ENCODE results near the gene CDKAL1. TPM values are rescaled to one million over a fixed set of nuclear protein-coding genes. Genes with fewer than 3 reads are reported as not detected.
"Not testable (repeated sequence)": the region's sequence is repeated elsewhere in the genome, so short reads cannot be mapped to it uniquely, and the experiment has no call there.

CDKAL1 gene
- total RNA-seq, 1 experiment from 2014 or later: 6.5 TPM

GRCh38 chr6:21189759-21190158, 655.5 kb downstream of the CDKAL1 start:
- no peaks in the 10 kb centered on the region for H3K36me3 ChIP-seq
- no peak overlapping the region for H3K4me3 ChIP-seq
- DNase-seq: no peak

GRCh38 chr6:21190701-21191100, 656.4 kb downstream of the CDKAL1 start:
- Histone ChIP-seq H3K36me3 (no peaks in the 10 kb centered on the region), H3K9me3 (no peaks in the 10 kb centered on the region), H3K27me3 (no peaks in the 10 kb centered on the region), H3K4me3 (no peak overlapping the region)
- no peak for DNase-seq

More at GRCh38 chr6:21189759-21190158, 655.5 kb downstream of the CDKAL1 start:
- no peaks in the 10 kb centered on the region for H3K27me3 ChIP-seq
- no peaks in the 10 kb centered on the region for H3K9me3 ChIP-seq

GRCh38 chr6:21193790-21194475, 659.7 kb downstream of the CDKAL1 start:
- DNase-seq: no peak
- Histone ChIP-seq H3K36me3 (no peaks in the 10 kb centered on the region), H3K4me3 (no peak overlapping the region), H3K9me3 (no peaks in the 10 kb centered on the region), H3K27me3 (no peaks in the 10 kb centered on the region)

DNA sequence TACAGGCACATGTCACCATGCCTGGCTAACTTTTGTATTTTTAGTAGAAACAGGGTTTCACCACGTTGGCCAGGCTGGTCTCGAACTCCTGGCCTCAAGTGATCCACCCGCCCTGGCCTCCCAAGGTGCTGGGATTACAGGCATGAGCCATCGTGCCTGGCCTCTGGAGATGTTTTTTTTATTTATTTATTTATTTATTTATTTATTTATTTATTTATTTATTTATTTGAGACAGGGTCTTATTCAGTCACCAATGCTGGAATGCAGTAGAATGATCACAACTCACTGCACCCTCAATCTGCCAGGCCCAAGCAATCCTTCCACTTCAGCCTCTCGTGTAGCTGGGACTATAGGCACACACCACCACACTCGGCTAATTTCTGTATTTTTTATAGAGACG, 661.0 kb downstream of the CDKAL1 start:
- H3K4me3 ChIP-seq, DNase-seq, H3K27me3 ChIP-seq, H3K36me3 ChIP-seq, H3K9me3 ChIP-seq: not testable (repeated sequence)

GRCh38 chr6:21198032-21198640, 663.9 kb downstream of the CDKAL1 start:
- Histone ChIP-seq H3K27me3 (no peaks in the 10 kb centered on the region), H3K9me3 (no peaks in the 10 kb centered on the region), H3K36me3 (no peaks in the 10 kb centered on the region), H3K4me3 (no peak overlapping the region)
- DNase-seq: no peak

DNA sequence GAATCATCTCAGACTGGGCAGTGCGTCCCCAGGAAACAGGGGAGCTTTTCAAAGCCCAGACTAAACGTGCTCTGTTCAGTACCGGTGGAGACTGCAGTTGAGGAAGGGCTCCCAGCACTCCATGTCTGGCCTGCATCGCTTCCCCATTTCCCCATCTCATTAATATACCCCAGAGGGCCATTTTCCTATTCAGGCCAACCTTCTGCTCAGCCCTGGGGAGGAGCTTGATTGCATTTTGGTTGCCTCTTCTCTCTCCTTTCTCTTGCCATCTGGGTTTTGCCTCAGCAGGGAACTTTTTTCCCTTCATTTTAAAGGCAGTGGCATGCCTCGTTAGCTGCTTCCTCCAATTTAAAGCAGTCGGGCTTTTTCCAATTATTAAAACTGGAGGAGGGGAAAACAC, 665.0 kb downstream of the CDKAL1 start:
- no peaks in the 10 kb centered on the region for H3K27me3 ChIP-seq
- H3K9me3 ChIP-seq: no peaks in the 10 kb centered on the region
- no peaks in the 10 kb centered on the region for H3K36me3 ChIP-seq
- no peak for DNase-seq
- H3K4me3 ChIP-seq: no peak overlapping the region

DNA sequence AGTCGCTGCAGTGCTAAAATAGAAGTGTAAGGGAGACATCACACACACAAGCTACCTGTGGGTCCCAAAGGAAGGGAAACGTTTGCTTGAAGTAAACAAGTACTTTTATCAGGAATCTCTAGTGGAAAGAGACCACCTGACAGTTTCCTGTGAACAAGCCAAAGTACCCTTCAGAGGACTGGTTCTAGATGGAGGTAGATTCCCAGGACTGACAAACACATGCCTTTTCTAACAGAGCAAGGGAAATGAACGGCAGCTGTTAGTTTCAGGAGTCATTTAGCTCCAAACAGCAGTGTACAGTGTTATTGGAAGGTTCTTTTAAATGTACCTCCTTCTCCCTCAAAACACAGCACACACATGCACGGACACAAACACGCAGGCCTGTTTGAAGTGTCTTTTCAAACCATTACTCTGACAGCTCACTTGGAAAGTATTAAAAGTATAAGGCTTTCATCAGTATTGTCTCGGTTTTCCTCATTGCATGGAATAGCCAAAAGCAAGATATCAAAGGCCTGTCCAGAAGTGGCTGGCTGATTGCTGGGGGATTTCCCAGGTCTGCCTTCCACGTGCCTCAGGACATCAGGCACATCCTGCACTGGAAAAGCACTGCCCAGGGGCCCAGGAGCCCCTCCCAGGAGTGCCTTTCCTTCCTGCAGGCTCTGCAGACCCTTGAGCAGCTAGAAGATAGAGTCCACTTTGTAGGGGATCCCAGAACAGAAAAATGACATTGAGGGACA, 666.0 kb downstream of the CDKAL1 start:
- Histone ChIP-seq H3K27me3 (no peaks in the 10 kb centered on the region), H3K4me3 (no peak overlapping the region), H3K36me3 (no peaks in the 10 kb centered on the region), H3K9me3 (no peaks in the 10 kb centered on the region)
- DNase-seq: no peak

GRCh38 chr6:21201187-21201586, 666.9 kb downstream of the CDKAL1 start:
- no peak for DNase-seq
- H3K9me3 ChIP-seq: no peaks in the 10 kb centered on the region

GRCh38 chr6:21201637-21202350, 667.5 kb downstream of the CDKAL1 start:
- no peak for DNase-seq
- no peaks in the 10 kb centered on the region for H3K9me3 ChIP-seq
- H3K27me3 ChIP-seq: no peaks in the 10 kb centered on the region
- no peaks in the 10 kb centered on the region for H3K36me3 ChIP-seq
- no peak overlapping the region for H3K4me3 ChIP-seq

More at GRCh38 chr6:21201187-21201586, 666.9 kb downstream of the CDKAL1 start:
- Histone ChIP-seq H3K27me3 (no peaks in the 10 kb centered on the region), H3K36me3 (no peaks in the 10 kb centered on the region), H3K4me3 (no peak overlapping the region)

DNA sequence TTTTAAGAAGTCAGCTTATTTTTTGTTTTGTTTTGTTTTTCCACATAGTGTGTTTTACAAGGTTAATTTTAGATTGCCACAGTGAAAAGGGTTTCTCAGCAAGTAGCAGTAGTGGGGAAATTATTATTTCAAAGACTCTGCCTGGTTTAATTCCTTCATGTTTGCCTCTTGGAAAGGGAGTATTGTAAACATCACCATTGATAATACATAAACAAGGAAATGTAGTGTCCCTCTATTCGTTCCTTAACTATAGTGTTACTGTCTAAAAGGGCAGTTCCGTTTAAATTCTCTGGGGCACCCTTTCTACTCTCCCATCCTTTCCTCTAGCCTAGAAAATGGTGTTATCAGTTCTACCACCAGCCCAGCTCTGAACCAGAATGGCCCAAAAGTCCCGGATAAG, 668.3 kb downstream of the CDKAL1 start:
- no peaks in the 10 kb centered on the region for H3K27me3 ChIP-seq
- no peaks in the 10 kb centered on the region for H3K9me3 ChIP-seq
- DNase-seq: no peak
- no peaks in the 10 kb centered on the region for H3K36me3 ChIP-seq
- no peak overlapping the region for H3K4me3 ChIP-seq

DNA sequence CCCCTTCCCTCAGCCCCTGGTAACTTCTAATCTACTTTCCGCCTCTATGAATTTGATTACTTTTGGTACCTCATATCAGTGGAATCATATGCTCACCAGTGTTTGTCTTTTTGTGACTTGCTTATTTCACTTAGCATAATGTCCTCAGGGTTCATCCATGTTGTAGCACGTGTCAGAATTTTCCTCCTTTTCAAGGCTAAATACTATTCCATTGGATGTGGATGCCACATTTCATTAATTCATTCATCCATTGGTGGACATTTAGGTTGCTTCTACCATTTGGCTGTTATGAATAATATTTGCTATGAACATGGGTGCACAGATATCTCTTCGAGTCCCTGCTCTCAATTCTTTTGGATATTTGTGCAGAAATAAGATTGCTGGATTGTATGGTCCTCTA, 670.7 kb downstream of the CDKAL1 start:
- no peak overlapping the region for H3K4me3 ChIP-seq
- H3K36me3 ChIP-seq: no peaks in the 10 kb centered on the region
- no peak for DNase-seq
- H3K27me3 ChIP-seq: no peaks in the 10 kb centered on the region
- no peaks in the 10 kb centered on the region for H3K9me3 ChIP-seq

GRCh38 chr6:21208081-21208795, 674.0 kb downstream of the CDKAL1 start:
- no peak for DNase-seq
- Histone ChIP-seq H3K27me3 (no peaks in the 10 kb centered on the region), H3K9me3 (no peaks in the 10 kb centered on the region), H3K4me3 (no peak overlapping the region), H3K36me3 (no peaks in the 10 kb centered on the region)

DNA sequence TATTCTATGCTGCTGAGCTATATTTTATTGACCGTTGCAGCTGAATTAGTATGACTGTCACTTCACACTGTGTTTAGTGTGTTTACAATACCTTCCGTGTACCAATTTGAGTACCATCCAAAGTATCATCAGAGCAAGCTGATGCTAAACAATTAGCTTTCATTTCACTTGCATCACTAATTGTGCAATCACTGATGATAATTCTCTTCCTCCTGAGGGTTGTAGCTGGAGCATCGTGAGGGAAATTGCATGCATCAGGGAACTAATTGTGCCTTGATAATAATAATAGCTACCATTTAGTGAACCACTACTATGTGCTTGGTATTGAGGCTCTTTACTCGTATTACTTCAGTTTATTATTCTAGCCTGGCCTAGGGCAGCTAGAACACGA, 674.5 kb downstream of the CDKAL1 start:
- DNase-seq: no peak
- no peaks in the 10 kb centered on the region for H3K9me3 ChIP-seq
- H3K4me3 ChIP-seq: no peak overlapping the region
- H3K27me3 ChIP-seq: no peaks in the 10 kb centered on the region
- H3K36me3 ChIP-seq: no peaks in the 10 kb centered on the region

- no peak overlapping the region for H3K4me3 ChIP-seq
- no peaks in the 10 kb centered on the region for H3K36me3 ChIP-seq
- no peaks in the 10 kb centered on the region for H3K27me3 ChIP-seq
- no peaks in the 10 kb centered on the region for H3K9me3 ChIP-seq
- DNase-seq: no peak
Measured at GRCh38 chr6:21213492-21213891, 679.2 kb downstream of the CDKAL1 start.

DNA sequence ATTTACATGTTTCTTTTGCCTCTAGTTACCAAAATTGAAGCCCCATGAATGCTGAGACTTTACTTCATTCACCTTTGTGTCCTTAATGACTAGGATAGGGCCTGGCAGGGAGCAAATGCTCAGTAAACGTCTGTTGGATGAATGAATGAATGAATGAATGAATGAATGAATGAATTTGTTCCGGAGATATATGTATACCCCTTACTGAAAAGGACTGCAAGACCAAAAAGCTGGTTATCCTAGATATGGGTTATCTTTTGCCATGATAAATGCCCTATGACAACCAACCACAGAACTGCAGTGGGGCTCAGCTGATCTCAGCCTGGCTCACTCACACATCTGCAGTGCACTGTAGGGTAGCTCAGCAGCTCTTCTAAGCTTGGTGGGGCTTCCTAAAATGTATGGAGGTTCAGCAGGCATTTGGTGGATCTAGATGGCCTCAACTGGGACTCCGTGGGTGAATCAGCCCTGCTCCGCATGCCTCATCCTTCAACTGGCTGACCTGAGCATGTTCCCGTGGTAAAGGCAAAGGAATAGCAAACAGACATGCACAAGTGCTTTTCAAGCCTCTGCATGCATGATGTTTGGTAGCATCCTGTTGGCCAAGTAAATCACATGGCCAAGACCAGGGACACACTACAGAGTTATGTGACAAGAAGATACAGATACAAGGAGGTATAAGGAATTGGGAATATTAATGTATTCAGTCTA, 680.6 kb downstream of the CDKAL1 start:
- no peak for DNase-seq
- Histone ChIP-seq H3K27me3 (no peaks in the 10 kb centered on the region), H3K36me3 (no peaks in the 10 kb centered on the region), H3K9me3 (no peaks in the 10 kb centered on the region), H3K4me3 (no peak overlapping the region)

GRCh38 chr6:21219241-21219640, 685.0 kb downstream of the CDKAL1 start:
- H3K36me3 ChIP-seq: no peaks in the 10 kb centered on the region
- no peaks in the 10 kb centered on the region for H3K27me3 ChIP-seq
- no peaks in the 10 kb centered on the region for H3K9me3 ChIP-seq
- DNase-seq: no peak
- no peak overlapping the region for H3K4me3 ChIP-seq
